Measurements from ENCODE around the gene PAWR.

DNA sequence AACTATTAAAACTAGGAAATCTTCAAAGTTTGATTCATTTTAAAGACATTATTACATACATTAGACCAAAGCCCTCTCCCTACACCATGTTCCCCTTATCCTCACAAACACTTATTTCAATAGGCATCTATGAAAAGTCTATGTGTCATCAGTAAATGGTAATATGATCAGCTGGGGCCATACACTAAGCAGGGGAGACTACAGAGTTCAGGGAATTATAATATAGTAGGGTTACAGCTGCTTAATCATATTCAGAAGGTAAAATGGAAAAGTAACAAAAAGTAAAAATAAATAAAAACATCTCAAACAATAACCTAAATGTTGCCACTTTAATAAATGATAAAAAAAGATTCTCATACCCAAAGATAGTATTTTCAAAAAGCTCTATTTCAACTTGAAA lies 29.1 kb downstream of the PAWR start:
- TF ChIP-seq CTCF (IDR thresholded peaks at IDR 0.05): no peak
- no peak for TF ChIP-seq EP300 (IDR thresholded peaks at IDR 0.05)
